DOHH2 (cell line): ENCODE results near the gene CTDP1.

Source experiments
- CTCF ChIP-seq: fragments of 200-600 bp; sonication (generic); IDR thresholded peaks from one replicate; pipeline ENCODE4 v1.5.1; 2014; ENCODE audit warnings: antibody characterized with exemption, mild to moderate bottlenecking, low read depth, low read length; ENCODE audit not compliant: poor library complexity, severe bottlenecking
- EZH2phosphoT487 ChIP-seq: fragments of 200-600 bp; sonication (generic); IDR thresholded peaks from 2 replicates; pipeline ENCODE4 v1.6.1; 2017; ENCODE audit warnings: borderline replicate concordance, mild to moderate bottlenecking, antibody characterized with exemption, low read length, moderate library complexity, mixed read lengths

GRCh38 chr18:79797518-79798345, 118.1 kb downstream of the CTDP1 start, which contains the start of gene KCNG2:
- TF ChIP-seq CTCF = peak; percentile 45
- TF ChIP-seq EZH2phosphoT487 = no peak
